Lower leg skin (tissue), 3 donors: ENCODE data around the gene CARD11.

Experiments used
- POLR2A ChIP-seq, 2 donors: fragments of 450-650 bp; IDR thresholded peaks; one replicate each; pipeline ENCODE4 v1.6.1; 2016 to 2017; ENCODE audit warnings: antibody characterized with exemption in 2 of 2, mild to moderate bottlenecking in 1 of 2, moderate library complexity in 1 of 2
- TF ChIP-seq, protein P1 (sequence below), 3 donors: fragments of 450-650 bp; IDR thresholded peaks; one replicate each; pipeline ENCODE4 v1.5.1; 2016; ENCODE audit warnings: antibody characterized with exemption in 3 of 3, mild to moderate bottlenecking in 3 of 3, moderate library complexity in 2 of 3

DNA sequence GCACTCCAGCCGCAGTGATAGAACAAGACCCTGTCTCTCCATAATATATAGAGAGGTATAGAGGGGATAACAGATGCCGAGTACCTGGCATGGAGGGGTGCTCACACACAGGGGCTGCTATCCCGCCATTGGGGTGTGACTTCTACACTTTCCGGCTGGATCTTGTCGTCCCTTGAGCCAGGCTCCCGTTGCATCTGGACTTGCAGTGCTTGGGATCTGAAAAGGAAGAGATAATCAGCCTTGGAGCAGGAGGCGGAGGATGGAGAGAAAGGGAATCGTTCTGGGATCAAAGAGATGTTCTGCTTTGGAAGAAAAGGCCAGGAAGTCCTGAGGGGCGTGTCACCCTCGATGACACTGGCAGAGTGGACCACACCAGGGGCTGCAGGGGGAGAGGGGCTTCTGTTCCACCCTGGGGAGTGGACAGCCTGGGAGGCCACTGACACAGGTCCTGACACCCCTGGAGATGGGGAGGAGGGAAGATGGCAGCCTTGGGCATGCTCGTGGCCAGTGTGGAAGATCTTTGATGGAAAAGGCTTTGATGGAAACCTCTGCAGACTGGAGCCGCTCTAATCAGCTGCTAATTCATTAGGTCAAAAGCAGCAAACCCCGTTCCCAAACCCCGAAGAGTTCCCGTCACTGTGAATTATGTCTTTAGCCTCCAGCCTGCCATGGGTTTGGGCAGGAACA is 85.1 kb downstream of the CARD11 start:
- TF ChIP-seq POLR2A (IDR thresholded peaks at IDR 0.05): no peak
- TF ChIP-seq, protein P1, sequence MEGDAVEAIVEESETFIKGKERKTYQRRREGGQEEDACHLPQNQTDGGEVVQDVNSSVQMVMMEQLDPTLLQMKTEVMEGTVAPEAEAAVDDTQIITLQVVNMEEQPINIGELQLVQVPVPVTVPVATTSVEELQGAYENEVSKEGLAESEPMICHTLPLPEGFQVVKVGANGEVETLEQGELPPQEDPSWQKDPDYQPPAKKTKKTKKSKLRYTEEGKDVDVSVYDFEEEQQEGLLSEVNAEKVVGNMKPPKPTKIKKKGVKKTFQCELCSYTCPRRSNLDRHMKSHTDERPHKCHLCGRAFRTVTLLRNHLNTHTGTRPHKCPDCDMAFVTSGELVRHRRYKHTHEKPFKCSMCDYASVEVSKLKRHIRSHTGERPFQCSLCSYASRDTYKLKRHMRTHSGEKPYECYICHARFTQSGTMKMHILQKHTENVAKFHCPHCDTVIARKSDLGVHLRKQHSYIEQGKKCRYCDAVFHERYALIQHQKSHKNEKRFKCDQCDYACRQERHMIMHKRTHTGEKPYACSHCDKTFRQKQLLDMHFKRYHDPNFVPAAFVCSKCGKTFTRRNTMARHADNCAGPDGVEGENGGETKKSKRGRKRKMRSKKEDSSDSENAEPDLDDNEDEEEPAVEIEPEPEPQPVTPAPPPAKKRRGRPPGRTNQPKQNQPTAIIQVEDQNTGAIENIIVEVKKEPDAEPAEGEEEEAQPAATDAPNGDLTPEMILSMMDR (IDR thresholded peaks at IDR 0.05): no peak
